ENCODE measurements around the gene CAMKMT. TPM values are rescaled to one million over a fixed set of nuclear protein-coding genes. Genes with fewer than 3 reads are reported as not detected.

CAMKMT gene
- polyA plus RNA-seq, 3 donors, result 4.7 to 7.8 (median 7.0) TPM

DNA sequence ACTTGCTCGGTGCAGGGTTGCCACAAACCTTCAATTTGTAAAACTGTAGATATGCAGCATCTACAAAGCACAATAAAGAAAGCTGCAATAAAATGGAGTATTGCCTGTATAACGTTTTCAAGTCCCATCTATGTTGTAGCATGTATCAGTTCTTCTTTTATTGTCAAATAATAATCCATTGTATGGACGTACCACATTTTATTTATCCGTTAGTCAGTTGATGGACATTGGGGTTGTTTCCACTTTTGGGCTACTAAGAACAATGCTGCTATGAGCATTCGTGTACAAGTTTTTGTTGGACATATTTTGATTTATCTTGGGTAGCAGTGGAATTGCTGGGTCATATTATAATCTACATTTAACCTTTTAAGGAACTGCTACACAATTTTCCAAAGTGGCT, 339.1 kb downstream of the CAMKMT start:
- Histone ChIP-seq H4K20me1 (ENCODE audit: insufficient read depth, low read length) (no peaks in the 10 kb centered on the region), H3K36me3 (replicated peaks in 1 of 2; ENCODE audit: control insufficient read depth in 1 of 2, insufficient read depth in 2 of 2, low read length in 2 of 2) (no peaks in the 10 kb centered on the region), H3K4me2 (replicated peaks; ENCODE audit: extremely low read depth, low read length, poor library complexity, severe bottlenecking) (no peak overlapping the region), H3K9me3 (replicated peaks in 1 of 2; ENCODE audit: control insufficient read depth in 1 of 2, insufficient read depth in 1 of 2, low read length in 2 of 2) (no peaks in the 10 kb centered on the region), H3K79me2 (ENCODE audit: insufficient read depth, low read length) (no peaks in the 10 kb centered on the region), H3K27me3 (ENCODE audit: control insufficient read depth in 2 of 2, insufficient read depth in 2 of 2, low read length in 2 of 2) (no peaks in the 10 kb centered on the region), H3K27ac (ENCODE audit: low read depth in 1 of 2, low read length in 2 of 2) (no peak overlapping the region), H2AFZ (ENCODE audit: insufficient read depth, low read depth, low read length, poor library complexity, severe bottlenecking) (no peak overlapping the region), H3K9ac (ENCODE audit: insufficient read depth, low read length, poor library complexity, severe bottlenecking) (no peak overlapping the region), H3K4me3 (replicated peaks in 1 of 3; ENCODE audit: low read depth in 2 of 3, low read length in 3 of 3) (no peak overlapping the region), H3K4me1 (ENCODE audit: control insufficient read depth in 1 of 2, insufficient read depth in 2 of 2, low read length in 2 of 2) (no peaks in the 10 kb centered on the region)
- H3K27me3 Mint-ChIP-seq (ENCODE audit: low read depth in 3 of 3), result peaks cover 2 to 7% (median 3%) of the 10 kb centered on the region in 3 donors
- H3K4me1 Mint-ChIP-seq, result no peaks in the 10 kb centered on the region
- TF ChIP-seq CTCF (IDR thresholded peaks at IDR 0.05), result no peak
- H3K4me3 Mint-ChIP-seq, result no peak overlapping the region
- WGBS (ENCODE audit: insufficient coverage), result 100% methylated on average over 1 of the region's 5 CpGs
- intact Hi-C loops (cut with micrococcal nuclease), result no loop called here
- no peak overlapping the region for H3K27ac Mint-ChIP-seq
- H3K36me3 Mint-ChIP-seq, result no peaks in the 10 kb centered on the region
- no peak for DNase-seq
- H3K9me3 Mint-ChIP-seq, result peaks cover 0 to 2% (median 0%) of the 10 kb centered on the region in 7 donors

GRCh38 chr2:44705356-44705755, 343.6 kb downstream of the CAMKMT start:
- 100% methylated on average over 5 of the region's 5 CpGs for WGBS (ENCODE audit: insufficient coverage)
- Mint-ChIP-seq H3K4me1 (peaks cover 14% of the 10 kb centered on the region), H3K27me3 (ENCODE audit: low read depth in 3 of 3) (peaks cover 0 to 2% (median 0%) of the 10 kb centered on the region in 3 donors), H3K36me3 (peaks cover 0 to 7% of the 10 kb centered on the region in 2 donors), H3K9me3 (peaks cover 0 to 4% (median 0%) of the 10 kb centered on the region in 7 donors), H3K4me3 (no peak overlapping the region), H3K27ac (no peak overlapping the region)
- intact Hi-C loops (cut with micrococcal nuclease), result no loop called here
- H3K4me1 ChIP-seq (ENCODE audit: control insufficient read depth in 1 of 2, insufficient read depth in 2 of 2, low read length in 2 of 2), result peaks cover 12 to 18% of the 10 kb centered on the region in 2 donors
- no peak overlapping the region for H3K27ac ChIP-seq (ENCODE audit: low read depth in 1 of 2, low read length in 2 of 2)
- H2AFZ ChIP-seq (ENCODE audit: insufficient read depth, low read depth, low read length, poor library complexity, severe bottlenecking), result no peak overlapping the region
- no peaks in the 10 kb centered on the region for H3K79me2 ChIP-seq (ENCODE audit: insufficient read depth, low read length)
- no peaks in the 10 kb centered on the region for H4K20me1 ChIP-seq (ENCODE audit: insufficient read depth, low read length)
- TF ChIP-seq CTCF (IDR thresholded peaks at IDR 0.05), result no peak
- H3K9ac ChIP-seq (ENCODE audit: insufficient read depth, low read length, poor library complexity, severe bottlenecking), result no peak overlapping the region
- H3K4me3 ChIP-seq (replicated peaks in 1 of 3; ENCODE audit: low read depth in 2 of 3, low read length in 3 of 3), result no peak overlapping the region
- no peaks in the 10 kb centered on the region for H3K9me3 ChIP-seq (replicated peaks in 1 of 2; ENCODE audit: control insufficient read depth in 1 of 2, insufficient read depth in 1 of 2, low read length in 2 of 2)
- DNase-seq, result no peak
- no peak overlapping the region for H3K4me2 ChIP-seq (replicated peaks; ENCODE audit: extremely low read depth, low read length, poor library complexity, severe bottlenecking)
- no peaks in the 10 kb centered on the region for H3K36me3 ChIP-seq (replicated peaks in 1 of 2; ENCODE audit: control insufficient read depth in 1 of 2, insufficient read depth in 2 of 2, low read length in 2 of 2)
- no peaks in the 10 kb centered on the region for H3K27me3 ChIP-seq (ENCODE audit: control insufficient read depth in 2 of 2, insufficient read depth in 2 of 2, low read length in 2 of 2)
